HG02623 (cell line): ENCODE data around the gene LSAMP.
"Not testable (repeated sequence)": the region's sequence is repeated elsewhere in the genome, so short reads cannot be mapped to it uniquely, and the experiment has no call there.

Experiments
- ATAC-seq: cut with Tn5 transposase; IDR thresholded peaks from one replicate; pipeline ENCODE4 v1.9.1; 2021; ENCODE audit warnings: moderate library complexity; ENCODE audit not compliant: unreplicated experiment

The LSAMP gene

DNA sequence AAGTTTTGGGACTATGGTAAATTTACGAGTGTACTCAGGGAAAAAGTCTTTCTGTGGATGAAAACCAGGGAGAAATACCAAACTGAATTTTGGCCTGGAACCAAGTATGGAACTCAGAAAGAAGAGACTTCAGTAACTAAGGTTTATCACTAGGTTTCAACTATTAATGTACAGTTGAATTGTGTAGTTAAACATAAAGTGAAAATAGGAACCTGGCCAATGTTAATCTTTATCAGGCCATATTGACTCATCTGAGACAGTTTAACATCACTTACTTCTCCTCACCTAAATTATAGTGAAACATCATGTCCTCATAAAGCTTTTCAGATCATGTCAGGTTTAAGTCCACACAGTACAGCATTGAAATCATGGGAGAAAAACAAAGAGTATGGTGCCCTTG lies 197.7 kb downstream of the LSAMP start:
- ATAC-seq: no peak

GRCh38 chr3:116246406-116246980 lies 198.8 kb downstream of the LSAMP start:
- no peak for ATAC-seq

DNA sequence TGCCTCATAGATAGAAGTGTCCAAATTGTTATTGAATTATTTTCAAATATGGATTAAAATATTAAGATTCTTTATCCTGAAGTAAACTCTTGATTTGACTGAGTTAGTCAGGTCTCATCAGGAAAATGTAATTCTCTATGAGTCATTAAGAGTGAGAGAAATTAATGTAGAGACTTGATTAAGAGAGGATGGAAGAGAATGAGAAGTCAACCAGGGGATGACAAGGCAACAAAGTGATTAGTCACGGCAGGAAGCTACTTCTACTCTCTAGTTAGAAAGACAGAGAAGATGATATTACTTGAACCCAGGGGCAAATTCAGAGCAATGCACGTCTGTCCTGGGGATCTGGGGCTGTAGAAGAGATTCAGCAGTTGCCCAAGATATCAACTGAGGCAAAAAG lies 202.5 kb downstream of the LSAMP start:
- no peak for ATAC-seq

GRCh38 chr3:116241677-116242076 lies 203.6 kb downstream of the LSAMP start:
- ATAC-seq: no peak

- no peak for ATAC-seq
Observed at GRCh38 chr3:116240261-116240660, 205.0 kb downstream of the LSAMP start.

- no peak for ATAC-seq
Observed at GRCh38 chr3:116238846-116239565, 206.3 kb downstream of the LSAMP start.

- ATAC-seq: no peak
Observed at GRCh38 chr3:116233711-116234357, 211.5 kb downstream of the LSAMP start.

DNA sequence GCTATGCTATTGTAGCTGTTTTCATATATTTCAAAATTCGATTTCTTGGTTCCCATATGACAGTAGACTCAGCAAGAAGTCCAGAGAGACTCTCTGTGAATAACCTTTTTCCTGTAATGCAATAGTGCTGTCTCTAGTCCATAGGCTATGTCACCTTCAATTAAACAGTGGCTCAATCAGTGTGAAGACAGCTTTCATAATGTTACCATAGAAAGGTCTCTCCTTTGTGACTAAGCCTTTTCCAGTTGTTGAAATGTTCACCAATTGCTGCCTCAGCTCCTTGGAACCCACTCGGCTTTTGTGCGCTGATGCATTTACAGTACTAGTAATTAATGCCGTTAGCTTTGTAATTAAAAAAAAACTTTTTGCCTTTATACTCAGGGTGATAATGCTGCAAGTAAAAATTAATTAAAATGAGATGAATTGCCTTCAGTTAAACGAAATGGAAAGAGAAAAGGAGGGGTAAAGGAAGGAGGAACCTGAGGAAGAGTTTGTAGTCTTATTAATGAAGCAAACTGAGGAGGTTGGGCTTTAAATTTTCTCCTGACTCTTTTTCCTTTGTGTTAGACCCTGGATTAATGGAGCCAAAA lies 214.8 kb downstream of the LSAMP start:
- ATAC-seq: no peak

- no peak for ATAC-seq
Observed at GRCh38 chr3:116226266-116226665, 219.0 kb downstream of the LSAMP start.

DNA sequence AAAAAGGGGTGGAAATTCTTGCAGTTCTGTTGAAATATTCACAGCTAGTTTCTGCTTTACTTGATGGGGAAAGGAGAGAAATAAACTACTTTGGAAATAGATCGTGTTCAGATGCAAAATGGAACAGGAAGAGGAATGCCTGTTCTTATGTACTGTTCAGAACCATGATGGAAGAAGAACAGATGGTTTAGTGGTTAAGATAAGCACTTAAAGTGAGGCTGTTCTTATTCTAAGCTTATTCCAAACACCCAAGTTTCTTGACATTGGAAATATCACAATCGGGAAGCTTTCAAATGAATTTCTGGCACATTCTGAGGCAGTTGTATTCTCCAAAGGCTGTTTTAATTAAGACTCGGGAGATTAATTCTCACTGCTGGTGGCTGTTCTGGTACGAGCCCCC lies 228.5 kb downstream of the LSAMP start:
- no peak for ATAC-seq

GRCh38 chr3:116211901-116212300 lies 233.4 kb downstream of the LSAMP start:
- no peak for ATAC-seq

- ATAC-seq: not testable (repeated sequence)
Observed at GRCh38 chr3:116208830-116209229, 236.5 kb downstream of the LSAMP start.

GRCh38 chr3:116200956-116201690 lies 244.2 kb downstream of the LSAMP start:
- ATAC-seq: no peak

- ATAC-seq: no peak
Observed at GRCh38 chr3:116199063-116199462, 246.2 kb downstream of the LSAMP start.

DNA sequence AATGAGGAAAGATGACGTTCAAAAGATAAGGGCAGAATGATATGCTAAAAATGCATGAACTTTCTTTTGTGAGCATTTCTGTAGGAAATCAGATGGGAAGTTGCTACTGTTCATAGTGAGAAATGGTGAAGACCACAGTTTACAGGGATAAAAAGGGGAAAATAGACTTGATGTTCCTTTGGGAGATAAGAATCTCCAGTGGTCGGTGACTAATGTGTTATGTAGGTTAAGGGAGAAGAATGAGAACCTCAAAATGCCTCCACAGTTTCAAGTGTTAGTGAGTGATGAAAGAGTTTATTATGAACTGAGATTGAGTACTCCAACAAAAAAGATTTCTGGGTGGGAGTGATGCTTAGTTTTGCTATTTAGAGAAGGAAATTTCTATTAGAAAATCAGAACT lies 247.2 kb downstream of the LSAMP start:
- ATAC-seq: no peak

DNA sequence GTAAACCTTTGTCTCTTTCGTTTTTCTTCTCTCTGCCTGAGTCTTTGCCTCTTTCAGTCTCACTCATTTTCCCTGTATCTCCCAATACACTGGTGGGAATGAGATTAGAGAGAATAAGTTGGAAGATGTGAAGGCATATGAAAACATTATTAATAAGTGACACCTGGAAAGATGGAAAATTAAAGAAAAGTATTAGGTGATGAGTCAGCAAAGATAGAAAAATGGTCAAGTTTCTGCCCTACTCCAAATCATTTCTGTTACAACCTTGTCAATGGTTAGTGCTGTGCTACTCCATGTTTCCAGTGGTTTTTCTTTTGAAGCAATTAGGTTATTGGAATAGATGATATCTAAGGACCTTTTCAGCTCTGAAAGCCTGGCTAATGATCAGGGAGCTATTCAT lies 252.8 kb downstream of the LSAMP start:
- ATAC-seq: no peak

GRCh38 chr3:116191409-116191808 lies 253.9 kb downstream of the LSAMP start:
- ATAC-seq: no peak

GRCh38 chr3:116190095-116190494 lies 255.2 kb downstream of the LSAMP start:
- ATAC-seq: no peak

- ATAC-seq: no peak
Observed at GRCh38 chr3:116188231-116188785, 257.0 kb downstream of the LSAMP start.

- no peak for ATAC-seq
Observed at GRCh38 chr3:116186049-116186448, 259.2 kb downstream of the LSAMP start.

GRCh38 chr3:116181159-116181558 lies 264.1 kb downstream of the LSAMP start:
- ATAC-seq: no peak
